T-cell (primary cell): ENCODE data around the gene KIZ. TPM values are rescaled to one million over a fixed set of nuclear protein-coding genes. Genes with fewer than 3 reads are reported as not detected.

Source experiments
- ATAC-seq, 4 experiments: fragments of 200-7000 bp in 3 of 4; fragments of 150-1000 bp in 1 of 4; cut with Tn5 transposase; replicated peaks in 1 of 4; 1 replicate in 3 of 4; 2 replicates in 1 of 4; pipeline ENCODE4 v1.10.0; 2021; ENCODE audit warnings: moderate library complexity in 3 of 4, mild to moderate bottlenecking in 2 of 4, moderate number of reproducible peaks in 1 of 4
- CTCF ChIA-PET, 2 donors: fragments of 300-600 bp; sonication (Branson Sonifier 250); formaldehyde crosslinking; loops; one replicate each; lab custom pipeline; 2022; ENCODE audit warnings: antibody characterized with exemption in 2 of 2; lab: Charles Lee
- POLR2A ChIA-PET, 2 donors: fragments of 300-600 bp; sonication (Branson Sonifier 250); formaldehyde crosslinking; loops; one replicate each; lab custom pipeline; 2022; ENCODE audit warnings: antibody characterized with exemption in 2 of 2; lab: Charles Lee
- DNase-seq, 35 experiments: peaks; one replicate each; pipeline versions ENCODE4 v3.0.0 to v3.0.0-alpha.2; 2013 to 2023
- H3K27ac ChIP-seq: one replicate; pipeline ENCODE4 v1.5.1; 2013; ENCODE audit warnings: low read length
- H3K27me3 ChIP-seq, 2 experiments: replicated peaks in 1 of 2; 1 replicate in 1 of 2; 2 replicates in 1 of 2; pipeline versions ENCODE4 v1.6.1 to v1.7.0; 2013; ENCODE audit warnings: low read length in 1 of 2, mixed read lengths in 1 of 2; ENCODE audit not compliant: control insufficient read depth in 2 of 2, insufficient read depth in 2 of 2; ENCODE audit errors: extremely low read depth in 1 of 2
- H3K36me3 ChIP-seq, 2 donors: 1 replicate in 1 of 2; 2 replicates in 1 of 2; pipeline versions ENCODE4 v1.6.1 to v1.7.0; 2013; ENCODE audit warnings: low read length in 1 of 2; ENCODE audit not compliant: control insufficient read depth in 2 of 2, insufficient read depth in 1 of 2; ENCODE audit errors: extremely low read depth in 1 of 2
- H3K4me1 ChIP-seq, 2 experiments: 1 replicate in 1 of 2; 2 replicates in 1 of 2; pipeline versions ENCODE4 v1.6.1 to v1.7.0; 2013; ENCODE audit warnings: low read length in 2 of 2, mixed read lengths in 1 of 2; ENCODE audit not compliant: insufficient read depth in 2 of 2, control insufficient read depth in 1 of 2; ENCODE audit errors: extremely low read depth in 1 of 2
- H3K4me3 ChIP-seq, 2 donors: 1 replicate in 1 of 2; 2 replicates in 1 of 2; pipeline versions ENCODE4 v1.5.1 to v1.7.0; 2013; ENCODE audit warnings: mild to moderate bottlenecking in 2 of 2, low read length in 1 of 2, moderate library complexity in 1 of 2; ENCODE audit not compliant: control insufficient read depth in 1 of 2; ENCODE audit errors: extremely low read depth in 1 of 2
- H3K9me3 ChIP-seq: 2 replicates; pipeline ENCODE4 v1.7.0; 2013
- H3K27ac Mint-ChIP-seq, 2 donors: one replicate each; pipeline ENCODE4 v1.8.0; 2020 to 2021; ENCODE audit warnings: mild to moderate bottlenecking in 2 of 2, mixed read lengths in 2 of 2
- H3K27me3 Mint-ChIP-seq, 2 donors: one replicate each; pipeline ENCODE4 v1.8.0; 2021 to 2022; ENCODE audit warnings: mixed read lengths in 2 of 2
- H3K36me3 Mint-ChIP-seq: one replicate; pipeline ENCODE4 v1.8.0; 2021; ENCODE audit warnings: mixed read lengths
- H3K4me1 Mint-ChIP-seq, 3 donors: one replicate each; pipeline ENCODE4 v1.8.0; 2020 to 2022; ENCODE audit warnings: mixed read lengths in 3 of 3, mild to moderate bottlenecking in 1 of 3
- H3K4me3 Mint-ChIP-seq, 3 donors: one replicate each; pipeline ENCODE4 v1.8.0; 2020 to 2022; ENCODE audit warnings: mild to moderate bottlenecking in 3 of 3, mixed read lengths in 3 of 3, moderate library complexity in 3 of 3
- H3K9me3 Mint-ChIP-seq, 3 donors: one replicate each; pipeline ENCODE4 v1.8.0; 2020 to 2022; ENCODE audit warnings: mixed read lengths in 3 of 3
- WGBS: methylation state at CpG from one replicate; pipeline ENCODE4 v1.1.5; 2013; ENCODE audit warnings: missing lambda C conversion rate; ENCODE audit not compliant: insufficient coverage; 5-methylcytosine and 5-hydroxymethylcytosine counted together
- total RNA-seq, 35 experiments: library from RNA in 6 of 35; stranded (reverse) in 6 of 35; fragments of 120-200 nt in 1 of 35; gene quantifications; one replicate each; pipeline versions ENCODE4 v1.2.1 to v1.2.4 and lab custom pipeline; 2013 to 2026

KIZ gene
- total RNA-seq, 5 donors from 2014 or later (not counting 1 experiment from before 2014, with no cell fraction given), result 30.1 to 44.0 (median 41.2) TPM

DNA sequence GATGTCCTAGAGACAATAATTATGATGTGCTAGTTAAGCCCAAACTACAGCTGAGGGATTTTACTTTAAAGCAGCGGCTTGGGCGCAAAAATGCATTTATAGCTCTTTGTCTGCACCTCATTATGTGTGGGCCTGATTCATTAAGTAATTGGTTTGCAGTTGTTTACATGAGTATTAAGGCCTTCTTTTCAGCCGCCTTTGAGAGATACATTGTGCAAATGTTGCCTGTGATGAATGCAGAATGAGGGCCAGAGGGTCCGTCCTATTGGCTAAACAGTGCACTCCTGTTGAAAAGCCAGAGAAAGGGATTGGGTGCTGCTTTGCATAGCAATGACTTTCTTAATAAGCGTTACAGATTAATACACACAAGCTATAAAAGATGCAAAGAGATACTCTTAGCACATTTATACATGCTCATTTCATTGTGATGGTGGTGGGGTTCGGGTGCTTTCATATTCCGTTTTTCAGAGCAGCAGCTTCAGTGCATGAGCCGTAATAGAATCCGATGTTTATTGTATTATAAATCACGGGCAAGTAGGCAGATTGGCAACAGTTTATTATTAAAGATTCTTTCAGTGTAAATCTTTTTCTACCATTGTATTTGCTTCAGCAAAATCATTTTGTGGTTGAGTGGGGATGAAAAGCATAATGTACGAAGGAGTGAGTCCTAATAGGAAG lies 109.1 kb downstream of the KIZ start:
- Histone ChIP-seq H3K4me1 (no peaks in the 10 kb centered on the region), H3K4me3 (no peak overlapping the region), H3K27ac (no peak overlapping the region), H3K9me3 (no peaks in the 10 kb centered on the region), H3K36me3 (peaks cover 9 to 34% of the 10 kb centered on the region in 2 donors), H3K27me3 (no peaks in the 10 kb centered on the region)
- DNase-seq (no peak), ATAC-seq (no peak)
- Mint-ChIP-seq H3K9me3 (no peaks in the 10 kb centered on the region), H3K27ac (no peak overlapping the region), H3K27me3 (no peaks in the 10 kb centered on the region), H3K4me3 (no peak overlapping the region), H3K4me1 (peaks cover 5 to 6% (median 5%) of the 10 kb centered on the region in 3 donors), H3K36me3 (peaks cover 36% of the 10 kb centered on the region)
- WGBS, result 94% methylated on average over 5 of the region's 11 CpGs
- ChIA-PET CTCF (interaction anchor here (0.5 to 4.7 kb wide), 31 partner anchors 12 to 550 kb away, joined by 3 to 66 read pairs (median 5); no protein-coding TSS in a partner anchor), POLR2A (interaction anchor here in 1 of 2 donors (0.6 kb wide), 1 partner anchor 399 kb away, joined by 3 read pairs; no protein-coding TSS in a partner anchor)

GRCh38 chr20:21235484-21236445 lies 109.9 kb downstream of the KIZ start:
- Mint-ChIP-seq H3K27ac (no peak overlapping the region), H3K27me3 (no peaks in the 10 kb centered on the region), H3K9me3 (no peaks in the 10 kb centered on the region), H3K36me3 (peaks cover 31% of the 10 kb centered on the region), H3K4me3 (no peak overlapping the region), H3K4me1 (peaks cover 5 to 6% (median 5%) of the 10 kb centered on the region in 3 donors)
- Histone ChIP-seq H3K9me3 (no peaks in the 10 kb centered on the region), H3K36me3 (peaks cover 6 to 26% of the 10 kb centered on the region in 2 donors), H3K27me3 (no peaks in the 10 kb centered on the region), H3K4me1 (no peaks in the 10 kb centered on the region), H3K27ac (no peak overlapping the region), H3K4me3 (no peak overlapping the region)
- 16% methylated on average over 4 of the region's 15 CpGs for WGBS
- DNase-seq, result peak in 34 of 35 experiments; percentile 10 to 75 (median 51)
- ATAC-seq, result peak; percentile 64 to 73 (median 68)
- CTCF ChIA-PET, result interaction anchor here (0.5 to 4.7 kb wide), 26 partner anchors 13 to 1173 kb away, joined by 3 to 66 read pairs (median 4); no protein-coding TSS in a partner anchor
- POLR2A ChIA-PET, result no interaction called here

DNA sequence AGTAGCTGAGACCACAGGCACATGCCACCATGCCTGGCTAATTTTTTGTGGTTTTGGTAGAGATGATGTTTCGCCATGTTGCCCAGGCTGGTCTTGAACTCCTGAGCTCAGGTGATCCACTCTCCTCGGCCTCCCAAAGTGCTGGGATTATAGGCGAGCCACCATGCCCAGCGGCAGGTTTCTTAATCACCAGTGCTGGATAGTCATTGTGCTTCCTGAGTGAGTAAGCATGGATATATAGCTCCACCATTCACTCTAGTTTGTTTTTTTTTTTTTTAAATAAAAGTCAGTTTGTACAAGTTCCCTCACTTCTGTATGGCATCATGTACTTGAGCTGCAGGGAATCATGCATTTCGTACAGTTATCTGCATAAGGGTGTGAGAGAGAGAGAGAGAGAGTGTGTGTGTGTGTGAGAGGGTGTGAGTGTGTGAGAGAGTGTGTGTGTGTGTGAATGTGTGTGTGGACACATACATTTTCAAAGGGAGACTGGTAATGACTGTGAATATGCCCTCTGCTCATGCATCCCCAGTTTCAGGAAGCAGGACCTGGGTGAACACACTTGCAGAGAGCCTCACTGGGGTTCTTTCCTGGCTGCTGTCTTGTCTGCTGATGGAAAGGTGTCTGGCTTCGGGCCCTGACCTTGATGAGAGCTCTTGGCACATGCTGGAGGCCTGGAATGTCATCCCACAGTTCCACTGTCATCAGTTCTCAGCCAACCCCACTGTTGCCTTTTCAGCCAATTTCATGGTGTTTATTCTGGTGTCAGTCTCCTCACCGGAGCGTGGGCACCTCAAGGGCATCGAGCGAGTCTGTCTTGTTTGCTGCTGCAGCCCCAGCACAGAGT lies 112.3 kb downstream of the KIZ start:
- Mint-ChIP-seq H3K4me1 (peaks cover 5 to 6% (median 5%) of the 10 kb centered on the region in 3 donors), H3K36me3 (peaks cover 35% of the 10 kb centered on the region), H3K27me3 (no peaks in the 10 kb centered on the region), H3K9me3 (no peaks in the 10 kb centered on the region), H3K27ac (no peak overlapping the region), H3K4me3 (no peak overlapping the region)
- Histone ChIP-seq H3K9me3 (no peaks in the 10 kb centered on the region), H3K27ac (no peak overlapping the region), H3K36me3 (peaks cover 6 to 19% of the 10 kb centered on the region in 2 donors), H3K4me1 (no peaks in the 10 kb centered on the region), H3K27me3 (no peaks in the 10 kb centered on the region), H3K4me3 (no peak overlapping the region)
- POLR2A ChIA-PET, result no interaction called here
- DNase-seq, result no peak
- CTCF ChIA-PET, result interaction anchor here (0.6 to 4.7 kb wide), 6 partner anchors 71 to 379 kb away, joined by 3 to 66 read pairs (median 4); no protein-coding TSS in a partner anchor
- 89% methylated on average over 8 of the region's 10 CpGs for WGBS
- no peak for ATAC-seq

- CTCF ChIA-PET, result interaction anchor here (0.6 to 1.2 kb wide), 3 partner anchors 72 to 266 kb away, joined by 3 to 4 read pairs (median 4); no protein-coding TSS in a partner anchor
Measured at GRCh38 chr20:21238818-21239536, 113.1 kb downstream of the KIZ start.

GRCh38 chr20:21240394-21240793 lies 114.5 kb downstream of the KIZ start:
- H3K9me3 ChIP-seq, result no peaks in the 10 kb centered on the region
- Mint-ChIP-seq H3K36me3 (peaks cover 57% of the 10 kb centered on the region), H3K27me3 (no peaks in the 10 kb centered on the region), H3K27ac (no peak overlapping the region), H3K9me3 (no peaks in the 10 kb centered on the region), H3K4me3 (no peak overlapping the region), H3K4me1 (peaks cover 3 to 5% (median 5%) of the 10 kb centered on the region in 3 donors)
- no peaks in the 10 kb centered on the region for H3K27me3 ChIP-seq
- H3K36me3 ChIP-seq, result peaks cover 6 to 24% of the 10 kb centered on the region in 2 donors
- H3K4me3 ChIP-seq, result no peak overlapping the region
- no peak for ATAC-seq
- H3K4me1 ChIP-seq, result no peaks in the 10 kb centered on the region
- no peak for DNase-seq
- POLR2A ChIA-PET, result no interaction called here
- CTCF ChIA-PET, result no interaction called here
- H3K27ac ChIP-seq, result no peak overlapping the region
- WGBS, result 92% methylated on average over 2 of the region's 9 CpGs

More at GRCh38 chr20:21238818-21239536, 113.1 kb downstream of the KIZ start:
- Mint-ChIP-seq H3K27ac (no peak overlapping the region), H3K9me3 (no peaks in the 10 kb centered on the region), H3K4me3 (no peak overlapping the region), H3K4me1 (peaks cover 5 to 6% (median 5%) of the 10 kb centered on the region in 3 donors), H3K27me3 (no peaks in the 10 kb centered on the region), H3K36me3 (peaks cover 43% of the 10 kb centered on the region)
- Histone ChIP-seq H3K4me1 (no peaks in the 10 kb centered on the region), H3K27me3 (no peaks in the 10 kb centered on the region), H3K4me3 (no peak overlapping the region), H3K36me3 (peaks cover 6 to 22% of the 10 kb centered on the region in 2 donors), H3K27ac (no peak overlapping the region), H3K9me3 (no peaks in the 10 kb centered on the region)
- POLR2A ChIA-PET, result no interaction called here
- 80% methylated on average over 3 of the region's 6 CpGs for WGBS
- ATAC-seq, result no peak
- DNase-seq, result no peak
